IMR-90 (cell line): ENCODE results near the gene SRCIN1. TPM values are rescaled to one million over a fixed set of nuclear protein-coding genes. Genes with fewer than 3 reads are reported as not detected.
A peak's percentile ranks its signal among the peaks of the same experiment; 100 is the strongest.

Source experiments
- ATAC-seq: fragments of 200-7000 bp; cut with Tn5 transposase; 2 replicates; pipeline ENCODE4 v1.9.1; 2020; ENCODE audit warnings: low read depth, mild to moderate bottlenecking, moderate library complexity
- BruUV-seq: library from RNA; stranded (reverse); fragments of 400-500 nt; replicated peaks from 2 replicates; lab custom pipeline; 2021; lab: Mats Ljungman, UMichigan
- CTCF ChIA-PET: fragments of 300-600 bp; formaldehyde crosslinking; extraction: SDS; loops from one replicate; lab custom pipeline; 2021; ENCODE audit warnings: antibody characterized with exemption; lab: Yijun Ruan, JAX
- POLR2A ChIA-PET: fragments of 300-600 bp; sonication (Branson Sonifier 250); formaldehyde crosslinking; loops from one replicate; lab custom pipeline; 2022; ENCODE audit warnings: antibody characterized with exemption; ENCODE audit not compliant: unreplicated experiment; lab: Charles Lee
- DNase-seq: peaks from one replicate; pipeline ENCODE4 v3.0.0; 2013
- H2AFZ ChIP-seq: replicated peaks from 2 replicates; pipeline ENCODE3; 2013; ENCODE audit warnings: low read length, mild to moderate bottlenecking; ENCODE audit not compliant: poor library complexity
- H2AK5ac ChIP-seq: 2 replicates; pipeline ENCODE4 v1.6.1; 2013; ENCODE audit warnings: low read depth, low read length, inconsistent platforms
- H2AK9ac ChIP-seq: replicated peaks from 2 replicates; pipeline ENCODE3; 2013; ENCODE audit warnings: mild to moderate bottlenecking, low read depth, low read length, moderate library complexity; ENCODE audit not compliant: poor library complexity
- H2BK120ac ChIP-seq: 2 replicates; pipeline ENCODE4 v1.6.1; 2013; ENCODE audit warnings: low read depth, low read length, inconsistent platforms
- H2BK15ac ChIP-seq: 3 replicates; pipeline ENCODE4 v1.6.1; 2013; ENCODE audit warnings: low read depth, low read length, inconsistent platforms
- H2BK20ac ChIP-seq: 2 replicates; pipeline ENCODE4 v1.6.1; 2013; ENCODE audit warnings: low read depth, mild to moderate bottlenecking, inconsistent platforms, low read length, moderate library complexity
- H2BK5ac ChIP-seq: 2 replicates; pipeline ENCODE4 v1.6.1; 2013; ENCODE audit warnings: mild to moderate bottlenecking, low read depth, low read length, inconsistent platforms; ENCODE audit not compliant: poor library complexity, severe bottlenecking
- H3K14ac ChIP-seq: replicated peaks from 2 replicates; pipeline ENCODE4 v1.6.1; 2013; ENCODE audit warnings: low read depth, low read length, inconsistent platforms
- H3K18ac ChIP-seq: 2 replicates; pipeline ENCODE4 v1.6.1; 2013; ENCODE audit warnings: low read depth, low read length, control low read depth
- H3K23ac ChIP-seq: 2 replicates; pipeline ENCODE4 v1.6.1; 2013; ENCODE audit warnings: low read depth, low read length, inconsistent platforms
- H3K27ac ChIP-seq: 2 replicates; pipeline ENCODE4 v1.5.1; 2013; ENCODE audit warnings: mild to moderate bottlenecking, control low read depth, low read length; ENCODE audit not compliant: insufficient read depth
- H3K27me3 ChIP-seq: 2 replicates; pipeline ENCODE4 v1.6.1; 2013; ENCODE audit warnings: low read length; ENCODE audit not compliant: control insufficient read depth, insufficient read depth
- H3K36me3 ChIP-seq: 2 replicates; pipeline ENCODE4 v1.6.1; 2013; ENCODE audit warnings: low read length, mixed read lengths; ENCODE audit not compliant: control insufficient read depth, insufficient read depth
- H3K4ac ChIP-seq: 2 replicates; pipeline ENCODE4 v1.6.1; 2013; ENCODE audit warnings: low read depth, low read length, inconsistent platforms
- H3K4me1 ChIP-seq: 2 replicates; pipeline ENCODE4 v1.6.1; 2013; ENCODE audit warnings: low read length, mixed read lengths; ENCODE audit not compliant: control insufficient read depth, insufficient read depth
- H3K4me2 ChIP-seq: 2 replicates; pipeline ENCODE4 v1.6.1; 2013; ENCODE audit warnings: low read depth, mild to moderate bottlenecking, control low read depth, low read length, moderate library complexity
- H3K4me3 ChIP-seq: 2 replicates; pipeline ENCODE4 v1.5.1; 2013; ENCODE audit warnings: low read depth, mild to moderate bottlenecking, control low read depth, low read length, moderate library complexity; ENCODE audit not compliant: insufficient read depth
- H3K56ac ChIP-seq: 2 replicates; pipeline ENCODE4 v1.6.1; 2013; ENCODE audit warnings: low read length, inconsistent platforms; ENCODE audit not compliant: insufficient read depth; ENCODE audit errors: extremely low read depth
- H3K79me1 ChIP-seq, 2 experiments: 2 replicates each; pipeline ENCODE4 v1.6.1; 2013; ENCODE audit warnings: low read length in 2 of 2, inconsistent platforms in 1 of 2, low read depth in 1 of 2
- H3K9ac ChIP-seq: 2 replicates; pipeline ENCODE4 v1.6.1; 2013; ENCODE audit warnings: low read depth, low read length, control low read depth
- H3K9me1 ChIP-seq: 2 replicates; pipeline ENCODE4 v1.6.1; 2013; ENCODE audit warnings: low read length, inconsistent platforms; ENCODE audit not compliant: insufficient read depth
- H3K9me3 ChIP-seq: 2 replicates; pipeline ENCODE4 v1.6.1; 2013; ENCODE audit warnings: low read length; ENCODE audit not compliant: control insufficient read depth, insufficient read depth
- H4K20me1 ChIP-seq: 2 replicates; pipeline ENCODE4 v1.6.1; 2013; ENCODE audit warnings: low read length, inconsistent platforms; ENCODE audit not compliant: insufficient read depth
- H4K5ac ChIP-seq: 2 replicates; pipeline ENCODE4 v1.6.1; 2013; ENCODE audit warnings: mild to moderate bottlenecking, low read depth, low read length, control low read depth
- H4K8ac ChIP-seq, 2 experiments: 2 replicates each; pipeline ENCODE4 v1.6.1; 2013; ENCODE audit warnings: low read depth in 2 of 2, low read length in 2 of 2, control low read depth in 1 of 2, inconsistent platforms in 1 of 2
- H4K91ac ChIP-seq: 2 replicates; pipeline ENCODE4 v1.6.1; 2013; ENCODE audit warnings: low read depth, low read length, inconsistent platforms; ENCODE audit not compliant: insufficient read depth
- BHLHE40 ChIP-seq: fragments of 150-350 bp; IDR thresholded peaks from 2 replicates; pipeline ENCODE4 v1.6.1; 2016; ENCODE audit warnings: mild to moderate bottlenecking, low read depth, low read length
- CEBPB ChIP-seq: IDR thresholded peaks from 2 replicates; pipeline ENCODE4 v1.6.1; 2012; ENCODE audit warnings: low read depth, low read length, improper control_type of control experiment
- CTCF ChIP-seq: conservative IDR thresholded peaks from 2 replicates; pipeline ENCODE4 v1.5.1; 2012; ENCODE audit warnings: mild to moderate bottlenecking, low read depth, low read length, improper control_type of control experiment
- ELK1 ChIP-seq: fragments of 150-350 bp; IDR thresholded peaks from 2 replicates; pipeline ENCODE4 v1.6.1; 2016; ENCODE audit warnings: low read depth, mild to moderate bottlenecking, low read length, moderate library complexity, borderline replicate concordance
- FOS ChIP-seq: fragments of 150-350 bp; IDR thresholded peaks from 2 replicates; pipeline ENCODE4 v1.6.1; 2016; ENCODE audit warnings: low read depth, low read length
- MAFK ChIP-seq: IDR thresholded peaks from 2 replicates; pipeline ENCODE4 v1.6.1; 2012; ENCODE audit warnings: low read depth, low read length, improper control_type of control experiment
- MAZ ChIP-seq: IDR thresholded peaks from 2 replicates; pipeline ENCODE4 v1.6.1; 2012; ENCODE audit warnings: low read depth, mild to moderate bottlenecking, low read length, improper control_type of control experiment, moderate library complexity, borderline replicate concordance
- MXI1 ChIP-seq: IDR thresholded peaks from 2 replicates; pipeline ENCODE4 v1.6.1; 2012; ENCODE audit warnings: low read depth, mild to moderate bottlenecking, low read length, moderate library complexity, borderline replicate concordance
- NFE2L2 ChIP-seq: fragments of 150-350 bp; IDR thresholded peaks from 2 replicates; pipeline ENCODE4 v1.6.1; 2016; ENCODE audit warnings: low read depth, mild to moderate bottlenecking, low read length
- POLR2A ChIP-seq: IDR thresholded peaks from 2 replicates; pipeline ENCODE4 v1.6.1; 2012; ENCODE audit warnings: mild to moderate bottlenecking, low read depth, low read length
- RCOR1 ChIP-seq: IDR thresholded peaks from 2 replicates; pipeline ENCODE4 v1.6.1; 2012; ENCODE audit warnings: mild to moderate bottlenecking, low read length, improper control_type of control experiment; ENCODE audit not compliant: insufficient replicate concordance
- RFX5 ChIP-seq: IDR thresholded peaks from 2 replicates; pipeline ENCODE4 v1.8.0; 2012; ENCODE audit warnings: low read depth, mild to moderate bottlenecking, low read length, moderate library complexity
- SMC3 ChIP-seq: fragments of 150-350 bp; IDR thresholded peaks from 2 replicates; pipeline ENCODE4 v1.6.1; 2016; ENCODE audit warnings: low read depth, mild to moderate bottlenecking, antibody characterized with exemption, low read length, moderate library complexity
- USF2 ChIP-seq: fragments of 150-350 bp; IDR thresholded peaks from 2 replicates; pipeline ENCODE4 v1.6.1; 2017; ENCODE audit warnings: mild to moderate bottlenecking, antibody characterized with exemption, low read length, low read depth
- WGBS, 2 experiments: methylation state at CpG; one replicate each; pipeline versions ENCODE4 v1.1.5 to v1.1.7; 2013; ENCODE audit warnings: missing lambda C conversion rate in 2 of 2; ENCODE audit not compliant: insufficient read length in 1 of 2; ENCODE audit errors: extremely low coverage in 2 of 2; 5-methylcytosine and 5-hydroxymethylcytosine counted together
- dilution Hi-C: fragments of 300-500 bp; cut with HindIII; formaldehyde crosslinking; loops from one replicate; pipeline ENCODE4 v1.14.3; 2018; ENCODE audit warnings: low sequenced_read_pairs; ENCODE audit not compliant: unreplicated experiment
- in situ Hi-C: fragments of 300-500 bp; cut with MboI; formaldehyde crosslinking; loops from 3 replicates; pipeline ENCODE4 v1.14.3; 2019; ENCODE audit warnings: low sequenced_read_pairs, inconsistent platforms, mixed read lengths
- intact Hi-C: fragments of 100-400 bp; cut with micrococcal nuclease; formaldehyde crosslinking; loops from 2 replicates; pipeline ENCODE4 v1.10.0; 2022
- polyA plus RNA-seq, 3 experiments: library from polyadenylated mRNA; depleted of rRNA; stranded (reverse); fragments of >200 nt; gene quantifications; 2 replicates each; pipeline ENCODE4 v1.2.3, GENCODE V29; 2012; ENCODE audit warnings: low replicate concordance in 1 of 3
- total RNA-seq: library from RNA; depleted of rRNA; stranded (reverse); fragments of >200 nt; gene quantifications from 2 replicates; pipeline ENCODE4 v1.2.3, GENCODE V29; 2012

The SRCIN1 gene
- total and polyA plus RNA-seq, 2 of the 4 experiments (the other 2 are of a cell fraction), result not detected

GRCh38 chr17:38619451-38619795 is 13.7 kb upstream of the SRCIN1 start:
- POLR2A ChIA-PET, result no interaction called here
- no TSS peak for BruUV-seq
- intact Hi-C loops (no loop called here), in situ Hi-C loops (no loop called here), dilution Hi-C loops (no loop called here)
- H3K4me2 ChIP-seq, result no peak overlapping the region
- H3K4me1 ChIP-seq, result no peaks in the 10 kb centered on the region
- H3K9ac ChIP-seq, result no peak overlapping the region
- no CpG with 5 or more reads among the region's 2 CpGs for whole genome bisulfite sequencing, 2 experiments
- H2BK15ac ChIP-seq, result no peak overlapping the region
- H3K79me1 ChIP-seq, result no peaks in the 10 kb centered on the region
- H3K23ac ChIP-seq, result no peak overlapping the region
- DNase-seq, result no peak
- CTCF ChIA-PET, result no interaction called here
- H4K8ac ChIP-seq, result no peak overlapping the region
- no peak overlapping the region for H4K5ac ChIP-seq
- H4K20me1 ChIP-seq, result no peaks in the 10 kb centered on the region
- no peak for TF ChIP-seq MAZ
- no peak for TF ChIP-seq SMC3
- no peak for TF ChIP-seq NFE2L2
- TF ChIP-seq POLR2A, result no peak
- no peak for TF ChIP-seq MAFK
- no peak for TF ChIP-seq RFX5
- TF ChIP-seq CEBPB, result no peak
- TF ChIP-seq BHLHE40, result no peak
- TF ChIP-seq ELK1, result no peak
- TF ChIP-seq RCOR1, result no peak
- TF ChIP-seq CTCF, result no peak
- no peak for TF ChIP-seq FOS
- TF ChIP-seq MXI1, result no peak
- TF ChIP-seq USF2, result no peak
- no peak overlapping the region for H3K18ac ChIP-seq
- H2BK20ac ChIP-seq, result no peak overlapping the region
- no peak overlapping the region for H3K14ac ChIP-seq
- no peaks in the 10 kb centered on the region for H3K9me1 ChIP-seq
- peaks cover 65% of the 10 kb centered on the region for H3K27me3 ChIP-seq
- no peak overlapping the region for H4K91ac ChIP-seq
- no peak overlapping the region for H3K27ac ChIP-seq
- no peak overlapping the region for H2BK5ac ChIP-seq
- H2BK120ac ChIP-seq, result no peak overlapping the region
- no peak overlapping the region for H2AK5ac ChIP-seq
- no peak overlapping the region for H3K4ac ChIP-seq
- H3K56ac ChIP-seq, result no peak overlapping the region
- H2AFZ ChIP-seq, result peak overlapping the region; percentile 32
- no peak overlapping the region for H2AK9ac ChIP-seq
- H3K4me3 ChIP-seq, result no peak overlapping the region
- H3K9me3 ChIP-seq, result no peaks in the 10 kb centered on the region
- H3K36me3 ChIP-seq, result no peaks in the 10 kb centered on the region
- ATAC-seq, result no peak
